ENCODE results near the gene TIMM17A. TPM values are rescaled to one million over a fixed set of nuclear protein-coding genes. Genes with fewer than 3 reads are reported as not detected.
A peak's percentile ranks its signal among the peaks of the same experiment; 100 is the strongest.

The TIMM17A gene
- total and polyA plus RNA-seq, 2 of the 4 experiments (the other 2 are of a cell fraction): 80.4 to 87.3 TPM

GRCh38 chr1:202014915-202015661 lies 59.8 kb downstream of the TIMM17A start:
- 89% methylated on average over 5 of the region's 17 CpGs; no CpG with 5 or more reads in 1 of the 2 experiments for WGBS, 2 experiments (ENCODE audit: extremely low coverage in 2 of 2, insufficient read length in 1 of 2)
- no TSS peak for BruUV-seq (replicated peaks)
- no peak overlapping the region for H4K5ac ChIP-seq (ENCODE audit: low read depth, low read length)

More at GRCh38 chr1:202014915-202015661, 59.8 kb downstream of the TIMM17A start:
- H2AK5ac ChIP-seq (ENCODE audit: low read depth, low read length): no peak overlapping the region
- H4K91ac ChIP-seq (ENCODE audit: insufficient read depth, low read depth, low read length): no peak overlapping the region
- H3K9ac ChIP-seq (ENCODE audit: low read depth, low read length): no peak overlapping the region
- ChIA-PET CTCF (interaction anchor here (1.5 kb wide), 1 partner anchor 10 kb away, joined by 6 read pairs; no protein-coding TSS in a partner anchor), POLR2A (ENCODE audit: unreplicated experiment) (no interaction called here)
- in situ Hi-C loops (cut with MboI; ENCODE audit: low sequenced_read_pairs): loop anchor here (5.0 kb wide), 1 partner anchor 102 kb away; no protein-coding TSS in a partner anchor
- no peaks in the 10 kb centered on the region for H3K9me3 ChIP-seq (ENCODE audit: control insufficient read depth, insufficient read depth, low read length)
- H2BK20ac ChIP-seq (ENCODE audit: low read depth, low read length): no peak overlapping the region
- H3K27me3 ChIP-seq (ENCODE audit: control insufficient read depth, insufficient read depth, low read length): peaks cover 7% of the 10 kb centered on the region
- ATAC-seq (ENCODE audit: low read depth) (no peak), DNase-seq (no peak)
- no peaks in the 10 kb centered on the region; the same call in 1 of the 2 replicates for H3K9me1 ChIP-seq (ENCODE audit: insufficient read depth, low read length)
- no peak overlapping the region for H3K27ac ChIP-seq (ENCODE audit: insufficient read depth, low read length)
- H2BK120ac ChIP-seq (ENCODE audit: low read depth, low read length): no peak overlapping the region
- H3K23ac ChIP-seq (ENCODE audit: low read depth, low read length): no peak overlapping the region
- no peak overlapping the region for H3K56ac ChIP-seq (ENCODE audit: extremely low read depth, insufficient read depth, low read length)
- H2AFZ ChIP-seq (replicated peaks; ENCODE audit: low read length, poor library complexity): peak overlapping the region; percentile 59
- H2BK15ac ChIP-seq (ENCODE audit: low read depth, low read length): no peak overlapping the region
- H2BK5ac ChIP-seq (ENCODE audit: low read depth, low read length, poor library complexity, severe bottlenecking): no peak overlapping the region
- H4K20me1 ChIP-seq (ENCODE audit: insufficient read depth, low read length): no peaks in the 10 kb centered on the region
- H3K4me1 ChIP-seq (ENCODE audit: control insufficient read depth, insufficient read depth, low read length): peaks cover 20% of the 10 kb centered on the region
- dilution Hi-C loops (cut with HindIII; ENCODE audit: low sequenced_read_pairs, unreplicated experiment): no loop called here
- H4K8ac ChIP-seq (ENCODE audit: low read depth in 2 of 2, low read length in 2 of 2): no peak overlapping the region
- H3K18ac ChIP-seq (ENCODE audit: low read depth, low read length): no peak overlapping the region
- intact Hi-C loops (cut with micrococcal nuclease): no loop called here
- no peak overlapping the region for H3K4me2 ChIP-seq (ENCODE audit: low read depth, low read length)
- no peaks in the 10 kb centered on the region for H3K79me1 ChIP-seq (ENCODE audit: low read depth in 1 of 2, low read length in 2 of 2)
- no peaks in the 10 kb centered on the region for H3K36me3 ChIP-seq (ENCODE audit: control insufficient read depth, insufficient read depth, low read length)
- no peak overlapping the region for H3K4me3 ChIP-seq (ENCODE audit: insufficient read depth, low read depth, low read length)
- TF ChIP-seq POLR2A (IDR thresholded peaks at IDR 0.05; ENCODE audit: low read depth, low read length): no peak
- TF ChIP-seq FOS (IDR thresholded peaks at IDR 0.05; ENCODE audit: low read depth, low read length): no peak
- no peak for TF ChIP-seq BHLHE40 (IDR thresholded peaks at IDR 0.05; ENCODE audit: low read depth, low read length)
- no peak for TF ChIP-seq SMC3 (IDR thresholded peaks at IDR 0.05; ENCODE audit: low read depth, low read length)
- TF ChIP-seq RAD21 (IDR thresholded peaks at IDR 0.05; ENCODE audit: low read length): no peak
- TF ChIP-seq CHD1 (IDR thresholded peaks at IDR 0.05; ENCODE audit: low read depth, low read length): no peak
- no peak overlapping the region for H3K14ac ChIP-seq (replicated peaks; ENCODE audit: low read depth, low read length)
- H3K4ac ChIP-seq (ENCODE audit: low read depth, low read length): no peak overlapping the region
- no peak overlapping the region for H2AK9ac ChIP-seq (replicated peaks; ENCODE audit: low read depth, low read length, poor library complexity)

All from IMR-90 (cell line).